ENCODE results near the gene KNOP1.

KNOP1 gene

DNA sequence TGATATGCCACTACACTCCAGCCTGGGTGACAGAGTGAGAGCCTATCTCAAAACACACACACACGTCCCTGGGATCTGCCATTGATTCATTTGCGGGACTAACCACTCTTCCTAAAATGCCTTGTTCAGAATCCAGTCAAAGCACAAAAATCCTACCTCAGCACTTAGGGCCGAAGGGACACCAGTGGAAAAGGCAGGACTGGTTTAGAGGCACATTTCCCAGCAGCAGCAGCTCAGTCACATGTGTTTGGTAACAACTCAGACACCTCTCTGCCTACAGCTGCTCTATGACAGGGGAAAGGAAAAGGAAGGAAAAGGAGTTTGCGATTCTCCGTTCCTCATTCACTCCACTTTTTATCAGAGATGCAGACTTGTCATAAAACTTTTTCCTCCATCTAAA lies 12.2 kb downstream of the KNOP1 start:
- DNase-seq, result no peak

DNA sequence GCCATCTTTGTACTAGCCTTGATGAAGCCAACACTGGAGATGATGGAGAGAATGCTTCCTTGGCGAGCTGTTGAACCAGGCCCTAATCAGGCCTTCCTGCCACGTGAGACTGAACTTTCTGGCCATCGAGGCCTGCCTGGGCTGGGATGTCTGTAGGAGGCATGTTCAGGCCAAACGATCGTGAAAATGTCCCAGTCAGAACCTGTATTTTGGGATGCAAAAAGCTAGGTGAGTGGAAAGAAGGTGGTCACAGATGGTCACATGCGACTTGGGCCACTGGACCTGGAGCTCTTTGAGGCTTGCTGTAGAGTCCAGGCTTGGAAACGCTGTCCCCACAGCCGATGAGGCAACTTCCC lies 12.9 kb downstream of the KNOP1 start:
- no peak for DNase-seq

DNA sequence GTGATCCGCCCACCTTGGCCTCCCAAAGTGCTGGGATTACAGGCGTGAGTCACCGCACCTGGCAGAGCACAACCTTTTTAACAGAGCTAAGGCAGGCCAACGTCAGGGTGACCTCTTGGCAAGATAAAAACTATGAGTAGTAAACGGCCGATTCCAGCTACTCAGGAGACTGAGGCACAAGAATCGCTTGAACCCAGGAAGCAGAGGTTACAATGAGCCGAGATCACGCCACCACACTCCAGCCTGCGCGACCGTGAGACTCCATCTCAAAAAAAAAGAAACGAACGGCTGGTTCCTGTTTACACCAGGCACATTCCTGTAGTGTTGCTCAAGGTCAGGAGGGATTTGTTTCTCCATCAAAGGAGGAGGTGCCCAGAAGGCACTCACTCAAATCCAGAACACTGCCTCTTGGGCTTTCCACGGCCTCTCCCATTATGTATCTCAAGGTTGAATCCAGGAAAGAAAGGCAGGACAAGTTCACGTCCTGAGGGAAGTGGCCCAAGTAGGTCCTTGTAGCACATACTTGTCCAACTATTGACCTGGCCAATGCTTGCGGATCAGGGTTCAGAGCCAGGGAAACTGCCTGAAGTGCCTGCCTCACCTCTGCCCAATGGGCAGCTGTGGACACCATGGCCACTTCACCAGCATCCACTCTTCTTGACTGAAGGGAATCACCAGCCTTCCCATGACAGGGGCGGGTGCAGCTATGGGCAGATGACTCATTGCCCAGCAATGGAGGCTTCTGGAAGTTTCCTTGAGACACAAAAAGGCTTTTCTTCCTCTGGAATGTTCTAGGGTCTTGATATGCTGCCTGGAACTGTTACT lies 13.5 kb downstream of the KNOP1 start:
- DNase-seq, result no peak

DNA sequence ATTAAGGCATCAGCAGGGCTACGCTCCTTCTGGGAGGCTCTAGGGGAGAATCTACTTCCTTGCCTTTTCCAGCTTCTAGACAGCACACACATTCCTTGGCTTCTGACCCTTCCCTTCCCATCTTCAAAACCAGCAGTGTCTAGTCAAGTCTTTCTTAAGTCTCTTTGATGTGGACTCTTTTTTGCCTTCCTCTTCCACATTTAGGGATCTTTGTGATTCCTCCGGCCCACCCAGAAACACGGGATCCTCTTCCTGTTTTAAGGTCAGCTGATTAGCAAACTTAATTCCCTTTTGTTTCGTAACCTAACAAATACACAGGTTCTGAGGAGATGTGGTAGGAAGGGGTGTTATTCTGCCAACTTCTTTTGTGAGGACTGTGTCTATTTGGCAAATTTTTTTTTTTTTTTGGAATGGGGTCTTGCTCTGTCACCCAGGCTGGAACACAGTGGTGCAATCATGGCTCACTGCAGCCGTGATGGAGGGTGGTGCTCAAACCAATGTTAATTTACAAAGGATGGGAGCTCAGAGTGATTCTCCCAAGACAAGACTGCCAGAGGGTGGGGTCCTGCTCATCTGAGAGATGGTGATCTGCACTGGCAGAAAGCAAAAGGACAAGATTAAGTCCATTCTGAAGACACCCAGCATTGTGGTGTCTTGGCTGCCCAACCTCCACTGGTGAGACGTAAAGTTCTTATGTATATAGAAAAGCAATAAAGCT lies 14.7 kb downstream of the KNOP1 start:
- DNase-seq, result no peak

DNA sequence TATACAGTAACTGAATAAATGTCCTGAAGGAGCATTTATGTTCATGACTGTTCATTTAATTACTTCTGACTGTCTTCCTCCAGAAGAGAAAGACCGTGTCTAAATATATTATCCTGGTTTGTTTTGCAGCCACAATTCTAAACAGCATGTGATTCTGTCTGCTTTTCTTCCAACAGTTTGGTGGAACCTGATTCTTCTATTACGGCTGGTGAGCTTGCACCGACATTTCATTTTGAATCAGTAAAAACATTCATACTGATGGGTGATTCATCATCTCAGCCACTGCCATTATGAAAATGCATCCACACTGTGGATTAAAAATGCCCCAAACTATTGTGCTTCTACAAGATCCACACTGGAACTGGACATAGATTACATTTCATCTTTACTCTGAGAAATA lies 16.9 kb downstream of the KNOP1 start:
- peak; percentile 18 for DNase-seq

DNA sequence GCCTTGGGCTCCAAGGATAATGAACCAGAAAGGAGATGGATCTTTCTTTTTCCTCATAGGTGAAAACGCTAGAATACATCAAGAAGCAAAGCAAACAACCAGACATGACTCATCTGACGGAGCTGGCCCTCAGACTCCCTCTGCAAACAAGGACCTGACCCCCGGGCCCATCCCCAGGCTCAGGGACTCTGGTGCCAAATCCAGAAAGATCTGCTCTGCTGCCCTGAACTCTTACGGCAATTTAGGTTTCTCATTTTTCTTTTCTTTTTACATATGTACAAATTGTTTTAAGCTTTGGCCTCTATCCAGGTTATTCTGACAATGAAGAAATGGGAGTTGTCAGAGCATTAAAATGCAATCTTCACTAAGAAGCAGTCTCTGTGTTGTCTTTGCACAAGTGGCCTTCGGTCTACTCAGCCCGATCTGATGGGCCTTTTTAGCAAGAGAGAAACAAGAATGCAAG lies 17.7 kb downstream of the KNOP1 start:
- peak; percentile 93 for DNase-seq

DNA sequence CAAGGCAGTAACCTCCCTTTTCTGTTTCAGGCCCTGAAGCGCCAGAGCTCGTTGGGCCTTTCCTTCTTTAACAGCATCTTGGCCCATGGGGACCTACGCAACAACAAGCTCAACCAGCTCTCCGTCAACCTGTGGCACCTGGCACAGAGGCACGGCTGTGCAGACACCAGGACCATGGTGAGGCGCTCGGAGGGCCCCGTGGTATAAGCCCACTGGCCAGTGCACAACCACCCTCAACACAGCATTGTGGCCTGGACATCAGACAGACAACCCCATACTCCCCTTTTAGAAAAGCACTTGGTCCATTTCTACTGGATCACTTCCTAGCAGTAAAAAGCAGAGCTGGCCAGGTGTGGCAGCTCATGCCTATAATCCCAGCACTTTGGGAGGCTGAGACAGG lies 18.6 kb downstream of the KNOP1 start:
- DNase-seq, result no peak

DNA sequence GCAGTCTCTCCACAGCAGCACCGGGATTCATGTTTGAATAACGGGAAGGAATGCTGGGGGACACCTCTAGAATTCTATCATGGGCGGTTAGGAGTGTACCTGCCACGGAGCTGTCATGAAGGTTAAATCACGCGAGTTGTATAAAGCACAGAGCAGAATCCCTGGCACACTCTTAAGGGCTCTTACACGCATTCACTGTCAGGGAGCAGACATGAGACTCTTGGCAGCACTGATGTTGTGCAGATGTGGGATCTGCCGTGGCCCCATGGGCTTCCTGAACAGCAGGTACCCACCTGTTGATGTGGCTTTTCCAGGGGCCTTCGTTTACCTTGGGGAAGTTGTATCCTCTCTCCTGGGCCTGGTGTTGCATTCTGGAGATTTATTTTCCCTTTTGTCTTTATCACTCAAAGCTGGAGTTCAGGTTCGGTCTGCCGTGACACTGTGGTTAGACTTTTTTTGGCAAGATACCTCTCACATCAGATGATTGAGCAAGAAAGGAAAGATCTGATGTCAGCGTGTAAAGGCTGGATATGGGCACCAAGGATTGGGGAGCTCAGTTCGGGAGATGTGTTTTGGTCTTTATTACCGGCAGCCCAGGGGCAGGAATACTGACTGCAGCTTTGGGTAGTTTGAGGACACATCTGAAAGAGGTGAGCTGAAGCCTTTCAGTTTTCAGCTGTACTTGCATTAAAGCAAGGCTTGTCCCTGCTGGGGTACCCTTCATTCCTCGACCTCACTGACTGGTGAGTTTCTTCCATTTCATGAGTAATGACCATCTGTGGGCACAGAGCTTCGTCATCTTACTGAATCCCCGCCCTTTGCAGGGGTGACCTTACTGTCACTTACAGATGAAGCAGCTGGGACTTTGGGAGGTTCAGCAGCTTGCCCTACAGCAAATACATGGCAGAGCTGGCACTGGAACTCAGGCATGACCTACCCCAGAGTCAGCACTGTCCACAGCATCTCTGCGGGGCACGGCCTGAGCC lies 19.3 kb downstream of the KNOP1 start:
- DNase-seq, result peak; percentile 44

DNA sequence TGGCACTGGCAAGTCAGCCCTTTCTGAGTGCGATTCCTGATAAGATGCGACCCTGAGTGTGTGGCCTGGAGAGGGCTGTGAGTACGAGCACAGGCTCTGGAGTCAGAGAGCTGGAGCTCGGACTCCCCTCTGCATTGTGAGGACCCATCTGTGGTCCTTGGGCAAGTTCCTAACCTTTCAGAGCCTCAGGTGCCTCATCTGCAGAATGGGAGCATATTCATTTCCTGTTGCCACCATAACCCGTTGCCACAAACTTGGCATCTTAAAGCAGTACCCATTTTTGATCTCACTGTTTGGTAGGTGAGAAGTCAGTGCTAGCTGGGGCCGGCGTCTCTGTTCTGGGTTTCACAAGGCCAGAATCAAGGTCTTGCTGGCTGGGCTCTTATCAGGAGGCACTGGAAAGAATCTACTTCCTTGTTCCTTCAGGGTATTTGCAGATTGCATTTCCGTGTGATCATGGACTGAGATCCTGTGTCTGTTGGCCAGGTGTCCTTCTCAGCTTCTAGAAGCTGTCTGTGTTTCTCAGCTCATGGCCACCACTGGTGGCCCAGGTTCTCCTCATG lies 20.2 kb downstream of the KNOP1 start:
- peak; percentile 32 for DNase-seq

DNA sequence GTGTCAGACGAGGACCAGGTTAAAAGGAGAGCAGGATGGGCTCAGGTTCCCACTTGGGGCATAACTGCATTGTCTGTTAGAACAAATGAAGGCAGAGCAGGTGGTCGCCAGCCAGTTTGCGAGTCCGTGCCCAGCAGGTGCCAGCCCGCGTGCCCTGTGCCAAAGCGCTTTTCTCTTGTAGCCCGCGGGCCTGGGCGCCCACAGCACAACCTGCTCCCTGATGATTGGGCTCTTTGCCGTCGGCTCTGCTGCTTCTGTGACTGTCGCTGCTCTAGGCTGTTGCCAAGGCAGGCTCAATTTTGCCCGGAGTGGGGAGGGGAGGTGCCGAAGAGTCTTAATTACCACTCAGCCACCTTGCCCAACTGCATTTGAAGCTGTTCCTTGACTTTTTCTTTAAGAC lies 21.1 kb downstream of the KNOP1 start:
- peak; percentile 98 for DNase-seq

DNA sequence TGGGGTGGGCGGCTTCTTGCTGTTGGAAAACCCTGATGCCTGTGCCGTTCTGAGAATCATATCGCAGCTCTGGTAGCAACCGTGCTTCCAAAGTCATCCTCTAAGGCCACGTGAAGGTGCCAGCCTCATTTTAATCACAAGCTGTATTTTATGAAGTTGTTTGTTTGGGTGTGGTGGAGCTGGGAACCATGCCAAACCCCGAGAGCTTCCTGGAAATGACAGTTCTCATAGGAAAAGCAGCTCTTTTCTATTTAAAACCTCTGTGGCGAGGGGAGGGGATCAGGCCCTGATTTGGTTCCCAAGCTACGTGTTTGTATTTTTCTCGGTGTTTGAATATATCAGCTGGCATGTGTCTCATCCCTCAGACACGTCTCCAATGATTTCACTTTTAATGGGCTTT lies 21.7 kb downstream of the KNOP1 start:
- peak; percentile 97 for DNase-seq

DNA sequence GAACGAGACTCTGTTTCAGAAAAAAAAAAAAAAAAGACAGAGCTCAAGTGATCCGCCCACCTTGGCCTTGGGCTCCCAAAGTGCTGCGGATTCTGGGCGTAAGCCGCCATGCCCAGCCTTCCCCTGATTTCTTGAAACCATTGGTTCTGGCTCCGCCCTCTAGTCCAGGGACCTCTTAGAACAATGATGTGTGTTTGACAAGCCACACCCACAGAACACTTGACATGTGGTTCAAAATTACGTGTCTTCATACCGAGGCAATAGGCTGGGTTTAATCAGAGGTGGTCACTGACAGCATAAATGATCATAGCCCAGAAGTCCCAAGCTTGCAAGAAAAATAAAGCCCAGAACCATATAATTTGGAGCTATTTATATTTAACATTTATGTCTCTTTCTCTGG lies 23.0 kb downstream of the KNOP1 start:
- DNase-seq, result peak; percentile 81

DNA sequence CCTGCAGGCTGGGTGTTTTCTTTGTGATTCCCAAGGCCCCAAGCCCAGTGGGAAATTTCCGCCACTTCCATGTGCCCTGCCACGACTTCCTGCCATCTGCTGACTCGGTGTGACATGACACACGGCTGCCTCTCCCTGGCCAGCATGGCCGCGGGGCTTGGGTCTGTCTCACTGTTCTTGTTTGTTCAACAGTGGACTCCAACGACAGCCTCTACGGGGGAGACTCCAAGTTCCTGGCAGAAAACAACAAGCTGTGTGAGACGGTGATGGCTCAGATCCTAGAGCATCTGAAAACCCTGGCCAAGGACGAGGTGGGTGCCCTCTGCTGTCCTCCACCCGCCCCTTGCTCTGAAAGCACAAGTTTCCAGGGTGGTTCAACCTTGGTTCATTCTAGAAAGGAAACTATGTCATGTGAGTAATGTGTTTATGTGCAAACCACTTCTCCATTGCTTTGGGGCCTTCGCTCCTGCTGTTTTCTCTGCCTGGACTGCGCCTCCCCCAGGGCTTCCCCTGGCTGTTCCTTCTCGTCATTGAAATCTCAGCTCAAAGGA lies 26.8 kb downstream of the KNOP1 start:
- peak; percentile 56 for DNase-seq

DNA sequence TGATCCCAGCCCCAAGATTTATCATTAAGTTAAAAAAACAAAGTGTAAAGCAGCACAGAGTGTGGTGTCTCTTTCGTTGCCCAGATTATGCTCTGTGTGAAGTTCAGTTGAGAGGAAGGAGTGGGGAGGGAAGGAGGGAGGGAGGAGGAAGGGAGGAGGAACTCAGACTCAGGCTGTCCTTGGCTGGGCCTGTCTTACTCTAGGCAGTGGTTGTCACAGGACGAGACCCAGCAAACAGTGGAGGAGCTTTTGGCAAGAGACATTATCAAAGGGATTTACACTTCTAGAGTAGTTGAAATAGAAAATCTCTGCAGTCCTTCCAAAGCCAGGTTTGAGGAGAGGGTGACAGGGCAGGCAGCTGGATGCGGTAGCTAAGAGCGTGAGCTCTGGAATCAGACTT lies 27.8 kb downstream of the KNOP1 start:
- DNase-seq, result no peak

DNA sequence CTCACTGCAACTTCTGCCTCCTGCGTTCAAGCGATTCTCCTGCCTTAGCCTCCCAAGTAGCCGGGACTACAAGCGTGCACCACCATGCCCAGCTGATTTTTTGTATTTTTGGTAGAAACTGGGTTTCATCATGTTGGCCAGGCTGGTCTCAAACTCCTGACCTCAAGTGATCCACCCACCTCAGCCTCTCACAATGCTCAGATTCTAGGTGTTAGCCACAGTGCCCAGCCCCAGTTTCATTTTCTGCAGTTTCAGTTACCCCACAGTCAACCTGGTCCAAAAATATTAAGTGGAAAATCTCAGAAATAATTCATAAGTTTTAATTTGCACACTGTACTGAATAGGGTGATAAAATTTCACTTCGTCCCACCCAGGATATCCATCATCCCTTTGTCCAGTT lies 28.7 kb downstream of the KNOP1 start:
- DNase-seq, result no peak

DNA sequence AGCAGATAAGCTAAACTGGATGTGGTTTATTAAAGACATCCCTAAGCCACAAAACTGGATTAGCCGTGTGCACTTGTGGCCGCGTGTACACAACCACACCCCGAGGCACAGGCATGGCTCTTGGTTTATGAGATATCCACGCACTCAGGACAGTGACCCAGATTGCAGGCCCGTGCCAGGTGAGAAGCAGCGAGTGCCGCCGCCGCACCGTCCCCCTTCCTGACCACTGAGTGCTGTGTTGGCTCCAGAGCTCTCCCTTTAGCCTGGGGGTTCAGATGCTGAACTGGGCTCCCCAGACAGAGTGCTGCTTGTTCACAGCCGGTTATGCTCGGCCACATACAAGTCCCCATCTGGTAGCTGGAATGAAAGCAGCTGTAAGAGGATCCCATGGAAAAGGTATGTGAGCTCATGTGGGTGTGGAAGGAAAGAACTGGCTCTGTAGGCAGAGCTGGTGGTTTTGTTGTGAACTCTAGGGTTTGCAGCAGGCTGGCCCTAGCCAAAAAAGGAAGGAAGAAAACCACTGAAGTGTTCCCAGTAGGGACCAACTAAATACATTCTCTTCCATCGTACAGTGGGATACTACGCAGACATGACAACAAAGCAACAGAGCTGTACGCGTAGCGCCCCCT lies 29.5 kb downstream of the KNOP1 start:
- no peak for DNase-seq

DNA sequence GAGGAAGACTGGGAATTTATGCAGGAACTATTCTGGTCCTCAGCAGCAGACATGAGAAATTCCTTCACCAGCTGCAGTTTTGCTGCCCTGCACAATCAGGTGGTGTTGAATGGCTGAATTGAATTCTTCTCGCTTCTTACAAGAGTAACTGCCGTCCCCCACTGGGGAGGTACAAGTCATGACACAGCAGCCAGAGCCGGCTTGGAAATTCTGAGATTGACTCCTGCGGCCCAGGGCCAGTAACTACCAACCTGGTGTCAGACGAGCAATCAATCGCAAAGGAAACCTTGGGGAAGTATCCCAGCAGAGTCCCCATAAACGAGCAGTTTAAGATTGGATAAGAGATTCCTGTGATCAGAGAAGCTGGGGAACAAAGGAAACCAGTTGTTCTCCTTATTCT lies 30.7 kb downstream of the KNOP1 start:
- DNase-seq, result no peak

DNA sequence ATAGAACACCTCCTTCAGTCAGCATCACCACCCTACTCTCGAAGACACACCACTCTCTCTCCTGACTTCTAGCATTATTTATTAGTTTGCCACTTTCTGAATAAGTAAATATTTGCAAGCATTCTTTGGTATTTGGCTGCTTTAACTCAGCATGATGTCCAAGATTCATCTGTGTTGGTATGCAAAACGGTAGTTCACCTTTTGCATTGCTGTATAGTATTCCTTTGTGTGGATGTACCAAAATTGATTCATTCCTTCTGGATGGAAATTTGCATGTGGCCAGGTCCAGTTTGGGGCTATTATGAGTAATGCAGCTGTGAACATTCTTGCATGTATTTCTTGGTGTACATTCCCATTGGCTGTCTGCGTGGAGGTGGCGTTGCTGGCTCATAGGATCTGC lies 32.9 kb downstream of the KNOP1 start:
- DNase-seq, result no peak

DNA sequence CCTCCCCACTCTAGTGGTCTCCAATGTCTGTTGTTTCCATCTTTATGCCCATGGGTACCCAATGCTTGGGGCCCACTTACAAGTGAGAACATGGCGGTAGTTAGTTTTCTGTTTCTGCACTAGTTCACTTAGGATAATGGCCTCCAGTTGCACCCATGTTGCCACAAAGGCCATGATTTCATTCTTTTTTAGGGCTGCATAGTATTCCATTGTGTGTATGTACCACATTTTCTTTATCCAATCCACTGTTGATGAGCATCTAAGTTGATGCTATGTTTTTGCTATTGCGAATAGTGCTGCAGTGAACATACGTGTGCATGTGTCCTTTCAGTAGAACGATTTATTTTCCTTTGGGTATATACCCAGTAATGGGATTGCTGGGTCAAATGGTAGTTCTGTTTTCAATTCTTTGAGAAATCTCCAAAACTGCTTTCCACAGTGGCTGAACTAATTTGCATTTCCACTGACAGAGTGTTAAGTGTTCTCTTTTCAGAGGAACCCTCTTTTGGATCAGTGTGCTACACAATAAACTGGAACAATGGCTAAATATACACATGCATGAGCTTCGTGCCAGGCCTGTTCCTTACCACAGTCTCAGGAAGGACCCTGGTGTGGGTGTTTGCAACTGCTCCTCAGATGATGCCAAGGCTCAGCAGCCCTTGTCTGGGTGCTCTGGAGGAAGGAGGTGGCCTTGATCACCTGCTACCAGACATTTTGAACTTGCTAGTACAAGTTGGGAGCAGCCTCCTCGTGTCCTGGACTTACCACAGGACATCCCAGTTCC lies 34.4 kb downstream of the KNOP1 start:
- DNase-seq, result no peak

DNA sequence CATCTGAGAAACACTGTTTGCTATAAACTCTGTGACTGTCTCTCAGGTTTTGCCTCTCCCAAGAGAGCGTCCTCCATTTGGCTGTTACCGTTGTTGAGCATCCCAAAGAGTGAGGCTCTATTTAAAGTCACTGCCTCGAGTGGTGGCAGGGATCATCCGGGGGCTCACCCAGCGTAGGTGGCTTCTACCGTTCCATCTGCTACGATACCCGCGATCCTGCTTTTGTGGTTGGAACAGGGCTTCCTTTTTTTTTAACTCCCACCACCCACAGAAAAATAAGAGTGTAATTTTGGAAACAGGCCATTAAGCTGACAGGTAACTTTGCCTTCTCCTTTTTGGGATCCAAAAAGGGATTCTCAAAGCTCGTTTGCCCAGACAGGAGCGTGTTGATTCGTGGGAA lies 36.4 kb downstream of the KNOP1 start:
- no peak for DNase-seq

DNA sequence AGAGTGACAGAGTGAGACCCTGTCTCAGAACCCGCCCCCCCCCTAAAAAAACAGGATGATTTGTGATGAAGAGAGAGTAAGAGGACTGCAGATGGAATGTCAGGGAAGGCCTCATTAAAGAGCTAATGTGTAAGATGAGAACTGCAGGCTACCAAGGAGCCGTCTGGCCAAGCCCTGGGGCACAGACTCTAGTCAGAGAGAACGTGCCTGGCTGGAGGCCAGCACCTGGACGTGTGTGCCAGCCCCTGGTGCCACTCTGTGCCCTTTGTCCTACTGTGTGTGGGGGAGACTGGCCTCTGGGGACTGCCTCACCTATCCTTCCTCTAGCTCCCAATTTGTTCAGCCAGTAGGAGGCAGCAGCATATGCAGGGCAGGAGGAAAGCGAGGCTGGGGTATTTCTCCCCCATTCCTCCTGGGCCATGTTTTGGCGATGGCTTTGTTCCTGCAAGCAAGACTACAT lies 37.1 kb downstream of the KNOP1 start:
- peak; percentile 95 for DNase-seq

All from NCI-H69 (cell line).